ENCODE data around the gene CCDC57. TPM values are rescaled to one million over a fixed set of nuclear protein-coding genes. Genes with fewer than 3 reads are reported as not detected.
"Not testable (repeated sequence)": the region's sequence is repeated elsewhere in the genome, so short reads cannot be mapped to it uniquely, and the experiment has no call there.

CCDC57 gene
- total and polyA plus RNA-seq, 2 experiments from 2014 or later, result 10.6 to 15.3 TPM

GRCh38 chr17:82257473-82257872 lies 44.8 kb upstream of the CCDC57 start:
- Histone ChIP-seq H3K4me1 (ENCODE audit: insufficient read depth) (no peaks in the 10 kb centered on the region), H3K9me3 (ENCODE audit: low read depth) (no peaks in the 10 kb centered on the region), H4K20me1 (ENCODE audit: insufficient read depth) (peaks cover 4% of the 10 kb centered on the region; the same call in 1 of the 2 replicates), H3K4me3 (no peak overlapping the region), H3F3A (ENCODE audit: insufficient read depth) (peaks cover 31% of the 10 kb centered on the region), H3K9me2 (ENCODE audit: insufficient read depth) (no peaks in the 10 kb centered on the region), H2AFZ (no peak overlapping the region), H3K4me2 (ENCODE audit: unreplicated experiment) (no peak overlapping the region), H3K27me3 (replicated peaks; ENCODE audit: insufficient read depth) (no peaks in the 10 kb centered on the region), H3K27ac (peak overlapping the region; percentile 23; the same call in 1 of the 2 replicates), H3K9ac (no peak overlapping the region), H3K79me2 (ENCODE audit: insufficient read depth) (peaks cover 88% of the 10 kb centered on the region), H3K36me3 (ENCODE audit: low read depth) (peaks cover 66% of the 10 kb centered on the region)
- peak; percentile 50 for DNase-seq
- WGBS, 2 experiments (ENCODE audit: low coverage in 1 of 2, low lambda C conversion rate in 2 of 2, missing lambda C conversion rate in 2 of 2), result 69 to 75% methylated on average over 10 of the region's 10 CpGs
- TF ChIP-seq EZH2 (IDR thresholded peaks at IDR 0.05; ENCODE audit: insufficient read depth, poor library complexity, severe bottlenecking), result no peak
- no peak for TF ChIP-seq EZH2phosphoT487 (IDR thresholded peaks at IDR 0.05; ENCODE audit: insufficient read depth, low read depth)
- in situ Hi-C loops (cut with MboI), result no loop called here

- H3K4me3 ChIP-seq, result no peak overlapping the region
- peaks cover 4% of the 10 kb centered on the region; the same call in 1 of the 2 replicates for H4K20me1 ChIP-seq (ENCODE audit: insufficient read depth)
- no peak for TF ChIP-seq EZH2 (IDR thresholded peaks at IDR 0.05; ENCODE audit: insufficient read depth, poor library complexity, severe bottlenecking)
- no peak for TF ChIP-seq EZH2phosphoT487 (IDR thresholded peaks at IDR 0.05; ENCODE audit: insufficient read depth, low read depth)
- no peak overlapping the region for H3K4me2 ChIP-seq (ENCODE audit: unreplicated experiment)
- H3F3A ChIP-seq (ENCODE audit: insufficient read depth), result peaks cover 39% of the 10 kb centered on the region
- H3K4me1 ChIP-seq (ENCODE audit: insufficient read depth), result no peaks in the 10 kb centered on the region
- H3K27me3 ChIP-seq (replicated peaks; ENCODE audit: insufficient read depth), result no peaks in the 10 kb centered on the region
- WGBS, 2 experiments (ENCODE audit: low coverage in 1 of 2, low lambda C conversion rate in 2 of 2, missing lambda C conversion rate in 2 of 2), result 88 to 90% methylated on average over 14 of the region's 14 CpGs
- peaks cover 65% of the 10 kb centered on the region for H3K36me3 ChIP-seq (ENCODE audit: low read depth)
- no peak for DNase-seq
- peaks cover 88% of the 10 kb centered on the region for H3K79me2 ChIP-seq (ENCODE audit: insufficient read depth)
- H2AFZ ChIP-seq, result no peak overlapping the region
- no peaks in the 10 kb centered on the region for H3K9me2 ChIP-seq (ENCODE audit: insufficient read depth)
- H3K9ac ChIP-seq, result no peak overlapping the region
- H3K27ac ChIP-seq, result no peak overlapping the region
- in situ Hi-C loops (cut with MboI), result no loop called here
- no peaks in the 10 kb centered on the region for H3K9me3 ChIP-seq (ENCODE audit: low read depth)
Measured at GRCh38 chr17:82256242-82256885, 43.7 kb upstream of the CCDC57 start.

- Histone ChIP-seq H3K36me3 (ENCODE audit: low read depth) (peaks cover 65% of the 10 kb centered on the region), H2AFZ (no peak overlapping the region)
- in situ Hi-C loops (cut with MboI), result no loop called here
Measured at GRCh38 chr17:82255402-82255972, 42.8 kb upstream of the CCDC57 start.

GRCh38 chr17:82254746-82255145 lies 42.1 kb upstream of the CCDC57 start:
- H3K36me3 ChIP-seq (ENCODE audit: low read depth), result peaks cover 66% of the 10 kb centered on the region
- H2AFZ ChIP-seq; H3K9me3 ChIP-seq (ENCODE audit: low read depth); H4K20me1 ChIP-seq (ENCODE audit: insufficient read depth); H3K9ac ChIP-seq; H3K9me2 ChIP-seq (ENCODE audit: insufficient read depth); H3K4me2 ChIP-seq (ENCODE audit: unreplicated experiment); in situ Hi-C loops (cut with MboI); H3K4me1 ChIP-seq (ENCODE audit: insufficient read depth); H3K4me3 ChIP-seq; DNase-seq; H3K27ac ChIP-seq; H3K27me3 ChIP-seq (replicated peaks; ENCODE audit: insufficient read depth): not testable (repeated sequence)
- WGBS, 2 experiments (ENCODE audit: low coverage in 1 of 2, low lambda C conversion rate in 2 of 2, missing lambda C conversion rate in 2 of 2), result 94% methylated on average over 33 of the region's 33 CpGs; no CpG with 5 or more reads in 1 of the 2 experiments
- peaks cover 88% of the 10 kb centered on the region for H3K79me2 ChIP-seq (ENCODE audit: insufficient read depth)
- H3F3A ChIP-seq (ENCODE audit: insufficient read depth), result peaks cover 38% of the 10 kb centered on the region

More at GRCh38 chr17:82255402-82255972, 42.8 kb upstream of the CCDC57 start:
- 82 to 85% methylated on average over 15 of the region's 15 CpGs for WGBS, 2 experiments (ENCODE audit: low coverage in 1 of 2, low lambda C conversion rate in 2 of 2, missing lambda C conversion rate in 2 of 2)
- no peaks in the 10 kb centered on the region for H3K9me2 ChIP-seq (ENCODE audit: insufficient read depth)
- TF ChIP-seq EZH2phosphoT487 (IDR thresholded peaks at IDR 0.05; ENCODE audit: insufficient read depth, low read depth), result no peak
- TF ChIP-seq EZH2 (IDR thresholded peaks at IDR 0.05; ENCODE audit: insufficient read depth, poor library complexity, severe bottlenecking), result no peak
- no peak overlapping the region for H3K4me3 ChIP-seq
- DNase-seq, result no peak
- peaks cover 4% of the 10 kb centered on the region; the same call in 1 of the 2 replicates for H4K20me1 ChIP-seq (ENCODE audit: insufficient read depth)
- H3K9me3 ChIP-seq (ENCODE audit: low read depth), result no peaks in the 10 kb centered on the region
- H3F3A ChIP-seq (ENCODE audit: insufficient read depth), result peaks cover 39% of the 10 kb centered on the region
- no peak overlapping the region for H3K4me2 ChIP-seq (ENCODE audit: unreplicated experiment)
- no peaks in the 10 kb centered on the region for H3K4me1 ChIP-seq (ENCODE audit: insufficient read depth)
- H3K27me3 ChIP-seq (replicated peaks; ENCODE audit: insufficient read depth), result no peaks in the 10 kb centered on the region
- H3K27ac ChIP-seq, result no peak overlapping the region
- H3K79me2 ChIP-seq (ENCODE audit: insufficient read depth), result peaks cover 88% of the 10 kb centered on the region
- no peak overlapping the region for H3K9ac ChIP-seq

- Histone ChIP-seq H3F3A (ENCODE audit: insufficient read depth) (peaks cover 32% of the 10 kb centered on the region), H3K36me3 (ENCODE audit: low read depth) (peaks cover 61% of the 10 kb centered on the region), H3K79me2 (ENCODE audit: insufficient read depth) (peaks cover 88% of the 10 kb centered on the region)
- H3K9me3 ChIP-seq (ENCODE audit: low read depth); H4K20me1 ChIP-seq (ENCODE audit: insufficient read depth); H3K4me1 ChIP-seq (ENCODE audit: insufficient read depth); DNase-seq; H3K4me3 ChIP-seq; in situ Hi-C loops (cut with MboI); H3K27me3 ChIP-seq (replicated peaks; ENCODE audit: insufficient read depth); H3K27ac ChIP-seq; H3K4me2 ChIP-seq (ENCODE audit: unreplicated experiment); H2AFZ ChIP-seq; H3K9ac ChIP-seq; H3K9me2 ChIP-seq (ENCODE audit: insufficient read depth): not testable (repeated sequence)
- 97% methylated on average over 39 of the region's 39 CpGs; no CpG with 5 or more reads in 1 of the 2 experiments for WGBS, 2 experiments (ENCODE audit: low coverage in 1 of 2, low lambda C conversion rate in 2 of 2, missing lambda C conversion rate in 2 of 2)
Measured at GRCh38 chr17:82254096-82254495, 41.5 kb upstream of the CCDC57 start.
